Keratinocyte (primary cell): ENCODE results near the gene RAI14. TPM values are rescaled to one million over a fixed set of nuclear protein-coding genes. Genes with fewer than 3 reads are reported as not detected.

Experiments used
- DNase-seq: peaks from one replicate; pipeline ENCODE4 v3.0.0-alpha.2; 2011; ENCODE audit warnings: low read depth, missing footprints, low spot score
- FAIRE-seq: peaks from 2 replicates; lab custom pipeline; 2011; peaks lifted over from hg19 to GRCh38; lab: Jason Lieb, UNC
- H2AFZ ChIP-seq: 2 replicates; pipeline ENCODE4 v1.6.0; 2012; ENCODE audit warnings: low read length, control low read depth, inconsistent platforms; ENCODE audit not compliant: control insufficient read depth
- H3K27ac ChIP-seq: 2 replicates; pipeline ENCODE4 v1.5.1; 2011; ENCODE audit warnings: low read length; ENCODE audit not compliant: control insufficient read depth, insufficient read depth
- H3K27me3 ChIP-seq: 3 replicates; pipeline ENCODE4 v1.6.0; 2011; ENCODE audit warnings: low read length; ENCODE audit not compliant: control insufficient read depth, insufficient read depth; ENCODE audit errors: extremely low read depth
- H3K36me3 ChIP-seq, 2 experiments: 2 replicates in 1 of 2; 3 replicates in 1 of 2; pipeline ENCODE4 v1.5.1; 2011; ENCODE audit warnings: low read length in 2 of 2, mild to moderate bottlenecking in 1 of 2; ENCODE audit not compliant: control insufficient read depth in 2 of 2, insufficient read depth in 2 of 2; ENCODE audit errors: extremely low read depth in 1 of 2
- H3K4me1 ChIP-seq: 3 replicates; pipeline ENCODE4 v1.5.1; 2011; ENCODE audit warnings: low read length; ENCODE audit not compliant: control insufficient read depth, insufficient read depth; ENCODE audit errors: extremely low read depth
- H3K4me2 ChIP-seq: 3 replicates; pipeline ENCODE4 v1.6.0; 2011; ENCODE audit warnings: low read depth, low read length; ENCODE audit not compliant: control insufficient read depth, insufficient read depth; ENCODE audit errors: extremely low read depth
- H3K4me3 ChIP-seq, 3 experiments: fragments of 200-600 bp in 1 of 3; sonication (generic) in 1 of 3; 2 replicates in 2 of 3; 3 replicates in 1 of 3; pipeline ENCODE4 v1.5.1; 2011 to 2016; ENCODE audit warnings: low read length in 3 of 3, mild to moderate bottlenecking in 3 of 3, control low read depth in 2 of 3, inconsistent platforms in 1 of 3, low read depth in 1 of 3, mixed read lengths in 1 of 3, mixed run types in 1 of 3, moderate library complexity in 1 of 3; ENCODE audit not compliant: control insufficient read depth in 2 of 3, insufficient read depth in 2 of 3; ENCODE audit errors: extremely low read depth in 1 of 3
- H3K79me2 ChIP-seq: 2 replicates; pipeline ENCODE4 v1.6.0; 2012; ENCODE audit warnings: low read length; ENCODE audit not compliant: control insufficient read depth, insufficient read depth
- H3K9ac ChIP-seq: 3 replicates; pipeline ENCODE4 v1.6.0; 2011; ENCODE audit warnings: low read length; ENCODE audit not compliant: control insufficient read depth, insufficient read depth; ENCODE audit errors: extremely low read depth
- H3K9me1 ChIP-seq: 3 replicates; pipeline ENCODE4 v1.6.0; 2011; ENCODE audit warnings: low read length; ENCODE audit not compliant: control insufficient read depth, insufficient read depth; ENCODE audit errors: extremely low read depth
- H3K9me3 ChIP-seq: 2 replicates; pipeline ENCODE4 v1.5.1; 2012; ENCODE audit warnings: low read depth, low read length; ENCODE audit not compliant: control insufficient read depth
- H4K20me1 ChIP-seq: 3 replicates; pipeline ENCODE4 v1.6.0; 2011; ENCODE audit warnings: low read length; ENCODE audit not compliant: control insufficient read depth, insufficient read depth; ENCODE audit errors: extremely low read depth
- EZH2 ChIP-seq: IDR thresholded peaks from one replicate; pipeline ENCODE4 v1.6.1; 2012; ENCODE audit warnings: inconsistent platforms, mild to moderate bottlenecking, low read length, moderate library complexity
- dilution Hi-C: fragments of 300-500 bp; cut with MboI; formaldehyde crosslinking; loops from one replicate; pipeline ENCODE4 v1.7.0; 2020; ENCODE audit warnings: low sequenced_read_pairs; ENCODE audit not compliant: extremely low pct_ligation_motif_present
- polyA plus RNA-seq, 5 experiments: library from polyadenylated mRNA; depleted of rRNA in 3 of 5; stranded (reverse) in 3 of 5; stranded (forward) in 1 of 5; unstranded in 1 of 5; fragments of >200 nt; gene quantifications; 1 replicate in 1 of 5; 2 replicates in 3 of 5; 3 replicates in 1 of 5; pipeline versions ENCODE4 v1.2.1 to v1.2.3, GENCODE V29; 2011 to 2012; ENCODE audit warnings: missing spikeins in 2 of 5, low read depth in 1 of 5, low replicate concordance in 1 of 5
- TF ChIP-seq, protein P1 (sequence below), 3 experiments: IDR thresholded peaks in 1 of 3; conservative IDR thresholded peaks in 1 of 3; optimal IDR thresholded peaks in 1 of 3; 2 replicates in 2 of 3; 3 replicates in 1 of 3; pipeline versions ENCODE3 to v1.5.1; 2011; ENCODE audit warnings: low read length in 3 of 3, mild to moderate bottlenecking in 3 of 3, moderate library complexity in 2 of 3, control low read depth in 1 of 3, inconsistent platforms in 1 of 3; ENCODE audit not compliant: insufficient read depth in 2 of 3; ENCODE audit errors: extremely low read depth in 1 of 3

Gene RAI14
- polyA plus RNA-seq, 1 donor (not counting 4 experiments of a cell fraction or from before 2014, with no cell fraction given): 31.4 TPM

DNA sequence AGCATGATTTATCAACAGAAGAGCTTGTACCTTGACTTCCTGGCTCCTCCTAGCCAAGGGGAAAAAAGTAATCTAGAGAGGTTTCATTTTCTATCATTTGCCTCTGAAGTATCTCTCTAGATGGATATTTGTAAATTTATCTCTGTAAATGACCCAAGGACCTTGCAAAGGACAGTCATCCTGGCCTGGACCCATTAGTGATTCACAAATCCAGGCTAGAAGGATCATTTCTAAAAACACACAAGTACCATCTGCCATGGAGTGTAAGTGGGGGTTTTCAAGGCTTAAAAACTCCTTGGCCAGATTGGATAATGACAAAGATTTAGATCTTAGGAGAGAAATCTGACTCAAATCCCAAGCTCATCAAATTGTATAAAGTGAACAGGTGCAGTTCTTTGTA lies 190.9 kb downstream of the RAI14 start:
- Histone ChIP-seq H4K20me1 (no peaks in the 10 kb centered on the region), H3K4me2 (no peak overlapping the region), H3K9me1 (no peaks in the 10 kb centered on the region), H3K9ac (no peak overlapping the region), H3K9me3 (no peaks in the 10 kb centered on the region), H3K4me3 (no peak overlapping the region), H3K27ac (no peak overlapping the region), H3K36me3 (no peaks in the 10 kb centered on the region), H2AFZ (no peak overlapping the region), H3K4me1 (no peaks in the 10 kb centered on the region), H3K79me2 (no peaks in the 10 kb centered on the region), H3K27me3 (no peaks in the 10 kb centered on the region)
- dilution Hi-C loops: no loop called here
- FAIRE-seq: no peak
- no peak for TF ChIP-seq EZH2
- TF ChIP-seq, protein P1, sequence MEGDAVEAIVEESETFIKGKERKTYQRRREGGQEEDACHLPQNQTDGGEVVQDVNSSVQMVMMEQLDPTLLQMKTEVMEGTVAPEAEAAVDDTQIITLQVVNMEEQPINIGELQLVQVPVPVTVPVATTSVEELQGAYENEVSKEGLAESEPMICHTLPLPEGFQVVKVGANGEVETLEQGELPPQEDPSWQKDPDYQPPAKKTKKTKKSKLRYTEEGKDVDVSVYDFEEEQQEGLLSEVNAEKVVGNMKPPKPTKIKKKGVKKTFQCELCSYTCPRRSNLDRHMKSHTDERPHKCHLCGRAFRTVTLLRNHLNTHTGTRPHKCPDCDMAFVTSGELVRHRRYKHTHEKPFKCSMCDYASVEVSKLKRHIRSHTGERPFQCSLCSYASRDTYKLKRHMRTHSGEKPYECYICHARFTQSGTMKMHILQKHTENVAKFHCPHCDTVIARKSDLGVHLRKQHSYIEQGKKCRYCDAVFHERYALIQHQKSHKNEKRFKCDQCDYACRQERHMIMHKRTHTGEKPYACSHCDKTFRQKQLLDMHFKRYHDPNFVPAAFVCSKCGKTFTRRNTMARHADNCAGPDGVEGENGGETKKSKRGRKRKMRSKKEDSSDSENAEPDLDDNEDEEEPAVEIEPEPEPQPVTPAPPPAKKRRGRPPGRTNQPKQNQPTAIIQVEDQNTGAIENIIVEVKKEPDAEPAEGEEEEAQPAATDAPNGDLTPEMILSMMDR (optimal IDR thresholded peaks at IDR 0.05 in 1 of 3, IDR thresholded peaks at IDR 0.05 in 1 of 3, conservative IDR thresholded peaks at IDR 0.05 in 1 of 3; ENCODE audit: extremely low read depth in 1 of 3, insufficient read depth in 2 of 3, low read length in 3 of 3): no peak
- no peak for DNase-seq

GRCh38 chr5:34847552-34847951 lies 191.4 kb downstream of the RAI14 start:
- no peaks in the 10 kb centered on the region for H3K9me1 ChIP-seq
- dilution Hi-C loops: no loop called here
- no peaks in the 10 kb centered on the region for H3K4me1 ChIP-seq
- no peak overlapping the region for H3K9ac ChIP-seq
- DNase-seq (no peak), FAIRE-seq (no peak)
- H3K36me3 ChIP-seq: no peaks in the 10 kb centered on the region
- no peak overlapping the region for H3K4me3 ChIP-seq
- no peak overlapping the region for H3K27ac ChIP-seq
- H3K27me3 ChIP-seq: no peaks in the 10 kb centered on the region
- H3K4me2 ChIP-seq: no peak overlapping the region
- no peak for TF ChIP-seq EZH2
- TF ChIP-seq, protein P1 (optimal IDR thresholded peaks at IDR 0.05 in 1 of 3, IDR thresholded peaks at IDR 0.05 in 1 of 3, conservative IDR thresholded peaks at IDR 0.05 in 1 of 3; ENCODE audit: extremely low read depth in 1 of 3, insufficient read depth in 2 of 3, low read length in 3 of 3): no peak
- H3K9me3 ChIP-seq: no peaks in the 10 kb centered on the region
- no peak overlapping the region for H2AFZ ChIP-seq
- no peaks in the 10 kb centered on the region for H3K79me2 ChIP-seq
- no peaks in the 10 kb centered on the region for H4K20me1 ChIP-seq
